ENCODE measurements around the gene ZFP1. TPM values are rescaled to one million over a fixed set of nuclear protein-coding genes. Genes with fewer than 3 reads are reported as not detected.

The ZFP1 gene
- 10 to 100 TPM in 1 of 9 donors, 1 to 10 TPM in 8; 3.8 to 10.7 (median 6.2) TPM for total RNA-seq
- 1 to 10 TPM; 3.1 to 5.5 TPM for polyA plus RNA-seq
- long read RNA-seq, donor 1, transcript ZFP1-209 (4 exons, 1,457 nt): major isoform, 9 of 16 reads
- long read RNA-seq, donor 1, partial matches to known transcripts: 1 of 16 reads
- long read RNA-seq, donor 1, other reads (novel, unspliced or antisense): 4 of 16 reads
- long read RNA-seq, donor 2, transcript ZFP1-209 (4 exons, 1,457 nt): major isoform, 8 of 12 reads
- long read RNA-seq, donor 2, partial matches to known transcripts: 0 of 12 reads
- long read RNA-seq, donor 2, other reads (novel, unspliced or antisense): 1 of 12 reads
- long read RNA-seq, donor 3, partial matches to known transcripts: 2 of 5 reads
- long read RNA-seq, donor 3, other reads (novel, unspliced or antisense): 1 of 5 reads

DNA sequence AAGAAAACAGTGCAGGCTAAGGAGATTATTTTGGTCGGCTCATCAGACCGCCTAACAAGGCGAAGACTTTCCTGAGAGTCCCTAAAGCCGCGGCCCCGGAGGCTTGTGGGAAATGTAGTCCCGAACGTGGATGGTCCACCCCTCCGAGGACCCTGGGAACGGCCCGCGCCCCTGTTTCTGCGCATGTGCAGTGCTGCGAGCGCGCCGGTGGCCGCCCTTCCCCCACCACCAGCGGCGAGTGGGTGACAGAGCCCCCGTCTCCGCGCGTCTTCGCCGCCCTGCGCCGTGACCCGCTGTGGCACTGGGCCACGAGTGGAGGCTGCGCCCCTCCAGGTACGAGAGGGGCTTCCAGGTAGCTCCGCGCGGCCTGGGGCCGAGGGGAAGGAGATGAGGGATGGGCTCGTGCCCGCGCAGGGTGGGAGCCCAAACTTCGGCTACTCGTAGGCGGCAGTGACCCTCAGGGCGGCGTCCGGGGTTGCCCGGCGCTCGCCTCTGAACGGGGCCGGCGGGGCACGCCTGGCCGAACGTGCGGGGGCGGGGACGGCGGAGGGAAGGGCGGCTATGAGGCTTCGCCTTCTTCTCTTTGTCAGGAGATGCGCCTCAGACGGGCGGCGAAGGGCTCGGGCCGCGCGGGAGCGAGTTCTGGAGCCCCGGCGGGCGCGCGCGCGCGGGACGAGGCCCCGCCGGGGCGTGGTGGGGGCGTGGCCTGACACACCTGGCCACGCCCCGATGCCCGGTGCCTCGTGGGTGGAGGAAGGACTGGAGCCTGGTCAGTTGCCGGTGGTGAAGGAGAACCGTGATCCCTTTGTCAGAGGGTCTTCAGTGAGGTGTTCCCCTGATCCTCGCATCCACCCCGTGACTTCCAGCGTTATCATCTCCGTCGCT is at the start of gene ZFP1:
Gene ZFP1 (plus strand): TSS at position 214 of the 885 bp plus-strand sequence. CDS start 4,428 bp downstream, outside the sequence.
- Histone ChIP-seq H3K27me3 (no peaks in the 10 kb centered on the region), H3K4me3 (peak within 1 kb of the TSS; percentile 75 to 100 (median 88)), H3K36me3 (peaks cover 0 to 23% (median 0%) of the 10 kb centered on the region in 9 donors), H3K4me1 (peaks cover 0 to 11% (median 5%) of the 10 kb centered on the region in 12 donors), H3K9me3 (peaks cover 0 to 39% (median 16%) of the 10 kb centered on the region in 12 donors), H3K27ac (peak within 1 kb of the TSS; percentile 83 to 100 (median 98))
- peak in 1 of 2 donors; percentile 61 for TF ChIP-seq POLR2A (IDR thresholded peaks at IDR 0.05)
- TF ChIP-seq, protein P1, sequence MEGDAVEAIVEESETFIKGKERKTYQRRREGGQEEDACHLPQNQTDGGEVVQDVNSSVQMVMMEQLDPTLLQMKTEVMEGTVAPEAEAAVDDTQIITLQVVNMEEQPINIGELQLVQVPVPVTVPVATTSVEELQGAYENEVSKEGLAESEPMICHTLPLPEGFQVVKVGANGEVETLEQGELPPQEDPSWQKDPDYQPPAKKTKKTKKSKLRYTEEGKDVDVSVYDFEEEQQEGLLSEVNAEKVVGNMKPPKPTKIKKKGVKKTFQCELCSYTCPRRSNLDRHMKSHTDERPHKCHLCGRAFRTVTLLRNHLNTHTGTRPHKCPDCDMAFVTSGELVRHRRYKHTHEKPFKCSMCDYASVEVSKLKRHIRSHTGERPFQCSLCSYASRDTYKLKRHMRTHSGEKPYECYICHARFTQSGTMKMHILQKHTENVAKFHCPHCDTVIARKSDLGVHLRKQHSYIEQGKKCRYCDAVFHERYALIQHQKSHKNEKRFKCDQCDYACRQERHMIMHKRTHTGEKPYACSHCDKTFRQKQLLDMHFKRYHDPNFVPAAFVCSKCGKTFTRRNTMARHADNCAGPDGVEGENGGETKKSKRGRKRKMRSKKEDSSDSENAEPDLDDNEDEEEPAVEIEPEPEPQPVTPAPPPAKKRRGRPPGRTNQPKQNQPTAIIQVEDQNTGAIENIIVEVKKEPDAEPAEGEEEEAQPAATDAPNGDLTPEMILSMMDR (IDR thresholded peaks at IDR 0.05): peak in 1 of 12 donors; percentile 21
- intact Hi-C loops (cut with DNase I): loop anchor here in 1 of 10 donors (2.0 kb wide), 1 partner anchor 38 kb away; no protein-coding TSS in a partner anchor
- WGBS, 4 donors: 0 to 1% (median 0%) methylated on average over 22 to 93 of the region's 93 CpGs
- peak; percentile 98 to 99 (median 98) for ATAC-seq
- DNase-seq: peak; percentile 96 to 98 (median 96)

- 56 to 71% (median 61%) methylated on average over 8 of the region's 8 CpGs for WGBS, 4 donors
- DNase-seq: peak in 1 of 5 donors; percentile 34
- intact Hi-C loops (cut with DNase I): loop anchor here in 1 of 10 donors (5.0 kb wide), 1 partner anchor 52 kb away; no protein-coding TSS in a partner anchor
These were observed 49.2 kb upstream of the ZFP1 start for GRCh38 chr16:75099075-75099667.

DNA sequence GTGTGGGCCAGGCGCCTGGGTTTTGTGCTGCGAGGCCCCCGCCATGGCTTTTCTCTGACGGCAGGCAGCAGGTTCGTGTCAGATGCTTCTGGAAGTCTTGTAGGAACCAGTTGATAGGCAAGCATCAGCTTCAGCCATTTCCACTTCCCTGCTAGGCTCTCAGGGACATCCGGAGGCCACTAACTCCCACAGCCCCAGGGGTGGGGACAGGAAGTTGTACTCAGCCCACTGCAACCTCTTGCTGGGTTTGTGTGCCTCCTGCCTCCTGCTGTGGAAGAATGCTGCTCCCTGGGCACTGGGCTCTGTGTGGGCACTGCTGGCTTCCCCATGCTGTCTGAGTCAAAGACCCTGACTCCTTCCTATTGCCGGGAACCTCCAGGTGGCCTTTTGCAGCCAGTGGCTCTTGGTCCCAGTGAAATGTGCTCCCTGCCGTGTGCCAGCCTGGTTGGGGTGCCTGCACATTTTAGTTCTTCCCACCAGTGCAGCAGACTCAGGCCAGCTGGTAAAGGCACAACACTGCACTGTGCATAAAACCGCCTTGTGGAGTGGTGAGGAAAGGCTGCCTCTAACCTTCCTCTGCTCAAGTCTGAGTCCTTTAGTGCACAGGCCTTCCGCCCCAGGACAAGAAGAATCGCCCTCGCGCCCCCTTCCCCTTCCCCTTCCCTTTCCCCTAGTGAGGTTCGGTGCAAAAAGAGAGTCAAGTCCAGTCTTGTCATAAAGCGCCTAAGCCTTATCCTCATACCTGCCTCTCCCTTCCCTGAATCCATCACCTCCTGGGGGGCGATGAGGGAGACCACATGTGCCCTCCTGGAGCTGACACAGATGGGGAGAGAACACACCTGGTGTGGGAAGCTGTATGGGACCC is 48.4 kb upstream of the ZFP1 start:
- Histone ChIP-seq H3K4me1 (peaks cover 7 to 43% (median 38%) of the 10 kb centered on the region in 12 donors), H3K27me3 (no peaks in the 10 kb centered on the region), H3K27ac (peak overlapping the region; percentile 20 to 81 (median 70)), H3K36me3 (peaks cover 0 to 11% (median 4%) of the 10 kb centered on the region in 9 donors), H3K9me3 (no peaks in the 10 kb centered on the region), H3K4me3 (no peak overlapping the region)
- intact Hi-C loops (cut with DNase I): loop anchor here in 3 of 10 donors (5.0 to 10.0 kb wide), 3 partner anchors 43 to 55 kb away; no protein-coding TSS in a partner anchor
- ATAC-seq (peak; percentile 43 to 86 (median 68)), DNase-seq (peak; percentile 59 to 74 (median 68))
- TF ChIP-seq, protein P1 (IDR thresholded peaks at IDR 0.05): peak in 3 of 12 donors; percentile 8 to 35 (median 19)
- TF ChIP-seq POLR2A (IDR thresholded peaks at IDR 0.05): no peak
- 53 to 71% (median 61%) methylated on average over 15 to 16 of the region's 16 CpGs for WGBS, 4 donors

More at GRCh38 chr16:75099075-75099667, 49.2 kb upstream of the ZFP1 start:
- ATAC-seq: peak in 3 of 4 donors; percentile 27 to 43 (median 39)
- TF ChIP-seq, protein P1 (IDR thresholded peaks at IDR 0.05): no peak
- no peak for TF ChIP-seq POLR2A (IDR thresholded peaks at IDR 0.05)
- Histone ChIP-seq H3K27ac (peak overlapping the region; percentile 20 to 81 (median 70)), H3K9me3 (no peaks in the 10 kb centered on the region), H3K27me3 (no peaks in the 10 kb centered on the region), H3K36me3 (peaks cover 0 to 18% (median 10%) of the 10 kb centered on the region in 9 donors), H3K4me1 (peaks cover 7 to 37% (median 31%) of the 10 kb centered on the region in 12 donors), H3K4me3 (no peak overlapping the region)
